ENCODE results near the gene TERT. TPM values are rescaled to one million over a fixed set of nuclear protein-coding genes. Genes with fewer than 3 reads are reported as not detected.
"Not testable (repeated sequence)": the region's sequence is repeated elsewhere in the genome, so short reads cannot be mapped to it uniquely, and the experiment has no call there.

Gene TERT
- total RNA-seq, 1 experiment from 2014 or later, result 2.3 TPM

- DNase-seq, result no peak
- Mint-ChIP-seq H3K36me3 (ENCODE audit: insufficient read depth, unreplicated experiment) (no peaks in the 10 kb centered on the region), H3K4me1 (ENCODE audit: low read depth, unreplicated experiment) (no peaks in the 10 kb centered on the region), H3K27me3 (ENCODE audit: unreplicated experiment) (peaks cover 20% of the 10 kb centered on the region), H3K4me3 (ENCODE audit: low read depth, unreplicated experiment) (no peak overlapping the region), H3K27ac (ENCODE audit: unreplicated experiment) (no peak overlapping the region), H3K9me3 (ENCODE audit: low read depth, unreplicated experiment) (peaks cover 3% of the 10 kb centered on the region)
- no TSS peak for BruUV-seq (replicated peaks)
- TF ChIP-seq CTCF (IDR thresholded peaks at IDR 0.05; ENCODE audit: unreplicated experiment), result no peak
- CTCF ChIA-PET, result no interaction called here
- intact Hi-C loops (cut with micrococcal nuclease; ENCODE audit: unreplicated experiment), result no loop called here
Observed at GRCh38 chr5:1292846-1293415, 1.9 kb downstream of the TERT start.

GRCh38 chr5:1292139-1292538 lies 2.7 kb downstream of the TERT start:
- Mint-ChIP-seq H3K4me3 (ENCODE audit: low read depth, unreplicated experiment) (no peak overlapping the region), H3K27me3 (ENCODE audit: unreplicated experiment) (peaks cover 26% of the 10 kb centered on the region), H3K9me3 (ENCODE audit: low read depth, unreplicated experiment) (peaks cover 3% of the 10 kb centered on the region), H3K27ac (ENCODE audit: unreplicated experiment) (no peak overlapping the region), H3K36me3 (ENCODE audit: insufficient read depth, unreplicated experiment) (no peaks in the 10 kb centered on the region), H3K4me1 (ENCODE audit: low read depth, unreplicated experiment) (no peaks in the 10 kb centered on the region)
- no TSS peak for BruUV-seq (replicated peaks)
- DNase-seq, result no peak
- intact Hi-C loops (cut with micrococcal nuclease; ENCODE audit: unreplicated experiment), result no loop called here
- no peak for TF ChIP-seq CTCF (IDR thresholded peaks at IDR 0.05; ENCODE audit: unreplicated experiment)
- CTCF ChIA-PET, result no interaction called here

GRCh38 chr5:1291611-1292080 lies 3.2 kb downstream of the TERT start:
- BruUV-seq (replicated peaks), result no TSS peak
- Mint-ChIP-seq H3K27me3 (ENCODE audit: unreplicated experiment) (peaks cover 26% of the 10 kb centered on the region), H3K4me3 (ENCODE audit: low read depth, unreplicated experiment) (no peak overlapping the region), H3K27ac (ENCODE audit: unreplicated experiment) (no peak overlapping the region), H3K9me3 (ENCODE audit: low read depth, unreplicated experiment) (peaks cover 3% of the 10 kb centered on the region), H3K4me1 (ENCODE audit: low read depth, unreplicated experiment) (no peaks in the 10 kb centered on the region), H3K36me3 (ENCODE audit: insufficient read depth, unreplicated experiment) (no peaks in the 10 kb centered on the region)
- CTCF ChIA-PET, result no interaction called here
- intact Hi-C loops (cut with micrococcal nuclease; ENCODE audit: unreplicated experiment), result no loop called here
- DNase-seq, result no peak
- TF ChIP-seq CTCF (IDR thresholded peaks at IDR 0.05; ENCODE audit: unreplicated experiment), result no peak

- H3K4me1 Mint-ChIP-seq (ENCODE audit: low read depth, unreplicated experiment); DNase-seq; CTCF ChIA-PET; BruUV-seq (replicated peaks); H3K36me3 Mint-ChIP-seq (ENCODE audit: insufficient read depth, unreplicated experiment); intact Hi-C loops (cut with micrococcal nuclease; ENCODE audit: unreplicated experiment); H3K4me3 Mint-ChIP-seq (ENCODE audit: low read depth, unreplicated experiment); H3K27ac Mint-ChIP-seq (ENCODE audit: unreplicated experiment); H3K9me3 Mint-ChIP-seq (ENCODE audit: low read depth, unreplicated experiment): not testable (repeated sequence)
- H3K27me3 Mint-ChIP-seq (ENCODE audit: unreplicated experiment), result peaks cover 27% of the 10 kb centered on the region
Observed at GRCh38 chr5:1290956-1291355, 3.9 kb downstream of the TERT start.

GRCh38 chr5:1289559-1289958 lies 5.3 kb downstream of the TERT start:
- H3K36me3 Mint-ChIP-seq (ENCODE audit: insufficient read depth, unreplicated experiment); CTCF ChIA-PET; intact Hi-C loops (cut with micrococcal nuclease; ENCODE audit: unreplicated experiment); H3K9me3 Mint-ChIP-seq (ENCODE audit: low read depth, unreplicated experiment); H3K4me3 Mint-ChIP-seq (ENCODE audit: low read depth, unreplicated experiment); BruUV-seq (replicated peaks); DNase-seq; H3K27ac Mint-ChIP-seq (ENCODE audit: unreplicated experiment); H3K4me1 Mint-ChIP-seq (ENCODE audit: low read depth, unreplicated experiment): not testable (repeated sequence)
- peaks cover 27% of the 10 kb centered on the region for H3K27me3 Mint-ChIP-seq (ENCODE audit: unreplicated experiment)
